GM12873 (cell line): ENCODE results near the gene ZNF492.
"Not testable (repeated sequence)": the region's sequence is repeated elsewhere in the genome, so short reads cannot be mapped to it uniquely, and the experiment has no call there.

Experiments used
- CTCF ChIP-seq: IDR thresholded peaks from 2 replicates; pipeline ENCODE4 v1.5.1; 2012; ENCODE audit warnings: low read depth, mild to moderate bottlenecking, moderate library complexity, low read length, control low read depth; ENCODE audit not compliant: insufficient read depth; ENCODE audit errors: missing control alignments

ZNF492 gene

DNA sequence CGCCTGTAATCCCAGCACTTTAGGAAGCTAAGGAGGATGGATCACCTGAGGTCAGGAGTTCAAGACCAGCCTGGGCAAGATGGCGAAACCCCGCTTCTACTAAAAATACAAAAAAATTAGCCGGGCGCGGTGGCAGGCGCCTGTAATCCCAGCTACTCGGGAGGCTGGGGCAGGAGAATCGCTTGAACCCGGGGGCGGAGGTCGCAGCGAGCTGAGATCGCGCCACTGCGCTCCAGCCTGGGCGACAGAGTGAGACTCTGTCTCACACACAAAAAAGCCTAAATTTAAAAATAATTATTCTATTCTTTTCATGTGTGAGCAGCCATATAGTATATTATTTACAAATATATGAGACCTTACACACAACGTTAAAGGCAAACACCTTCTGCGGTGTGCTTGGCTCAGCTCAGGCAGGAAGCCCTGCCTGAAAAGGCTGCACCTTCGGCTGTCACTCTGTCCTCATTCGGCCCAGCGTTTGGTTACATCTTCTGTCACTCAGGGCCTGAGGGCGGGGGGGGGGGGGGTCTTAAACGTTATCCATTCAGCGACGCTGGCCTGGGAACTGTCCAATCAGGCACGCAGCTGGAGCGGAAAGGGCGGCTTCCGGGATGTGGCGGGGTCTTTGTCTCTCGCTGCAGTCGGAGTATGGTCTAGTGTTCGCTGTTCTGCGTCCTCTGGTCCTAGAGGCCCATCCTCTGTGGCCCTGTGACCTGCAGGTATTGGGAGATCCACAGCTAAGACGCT lies at the start of gene ZNF492:
Gene ZNF492, plus strand, starts transcription at position 619 of the 744 bp plus-strand sequence. CDS start 19,076 bp downstream, outside the sequence.
- TF ChIP-seq CTCF, result not testable (repeated sequence)

GRCh38 chr19:22595422-22595821 lies 38.7 kb upstream of the ZNF492 start:
- no peak for TF ChIP-seq CTCF

DNA sequence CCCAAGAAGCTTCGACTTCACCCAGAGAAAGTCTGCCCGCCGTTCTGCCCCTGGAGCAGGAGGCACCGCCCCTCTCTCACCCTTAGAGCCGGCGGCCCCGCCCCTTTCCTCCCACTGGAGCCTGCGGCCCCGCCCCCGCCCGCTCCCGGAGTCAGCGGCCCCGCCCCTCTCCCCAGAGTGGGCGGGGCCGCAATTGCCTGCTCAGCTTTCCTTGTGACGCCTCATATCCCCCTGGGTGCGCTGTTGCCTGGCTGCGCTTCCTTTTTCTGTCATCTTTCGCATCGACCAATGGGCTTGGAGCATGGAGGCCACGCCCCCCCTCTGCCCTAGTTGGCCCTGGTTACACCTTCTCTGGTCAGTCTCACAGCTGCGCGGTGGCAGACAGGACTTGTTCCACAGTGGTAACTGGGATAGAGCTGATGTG lies 38.2 kb upstream of the ZNF492 start:
- no peak for TF ChIP-seq CTCF

DNA sequence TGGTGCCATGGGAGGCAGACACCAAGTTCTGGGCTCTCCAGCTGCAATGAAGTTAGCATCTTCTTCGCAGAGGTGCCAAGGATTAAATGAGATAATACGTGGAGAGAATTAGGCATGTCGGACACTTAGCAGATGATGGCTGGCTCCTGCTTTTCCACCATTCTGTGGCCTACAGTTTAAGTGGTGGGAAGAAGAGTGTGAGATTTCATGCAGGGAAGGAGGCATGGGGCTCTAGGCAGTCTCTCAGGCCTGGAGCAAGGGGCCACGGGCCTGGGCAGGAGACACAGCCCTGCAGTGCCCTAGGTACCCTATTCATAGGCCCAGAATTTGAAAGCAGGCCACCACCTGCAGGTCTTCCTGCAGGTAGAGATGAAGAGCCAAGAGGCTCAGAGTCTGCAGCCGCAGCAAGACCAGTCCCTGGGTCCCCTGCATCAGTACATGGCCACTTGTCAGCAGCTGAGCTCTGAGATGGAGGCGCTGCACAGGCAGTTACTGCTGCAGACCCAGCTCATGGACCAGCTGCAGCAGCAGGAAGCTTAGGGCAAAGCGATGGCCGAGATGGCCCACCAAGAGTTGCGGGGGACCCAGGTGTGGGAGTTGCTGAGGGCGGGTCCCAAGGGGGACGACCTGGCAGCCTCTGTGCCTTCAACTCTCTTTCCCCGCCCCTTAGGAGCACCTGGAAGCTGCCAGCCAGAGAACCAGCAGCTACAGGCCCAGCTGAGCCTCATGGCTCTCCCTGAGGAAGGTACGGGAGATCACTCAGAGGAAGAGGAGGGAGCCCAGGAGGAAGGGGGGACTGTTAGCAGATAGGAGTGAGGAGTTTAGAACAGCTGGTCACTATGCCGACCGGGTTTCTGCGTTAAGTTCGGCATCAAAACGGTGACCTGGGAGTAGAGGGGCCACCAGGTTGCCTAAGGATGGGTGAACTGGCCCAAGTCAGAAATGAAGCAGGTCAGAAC lies 33.2 kb upstream of the ZNF492 start:
- no peak for TF ChIP-seq CTCF

GRCh38 chr19:22601906-22602630 lies 32.1 kb upstream of the ZNF492 start:
- no peak for TF ChIP-seq CTCF

- TF ChIP-seq CTCF, result no peak
Observed at GRCh38 chr19:22602631-22603272, 31.4 kb upstream of the ZNF492 start.
